K562 (cell line): ENCODE results near the gene HELZ2. TPM values are rescaled to one million over a fixed set of nuclear protein-coding genes. Genes with fewer than 3 reads are reported as not detected.
A peak's percentile ranks its signal among the peaks of the same experiment; 100 is the strongest.

Experiments used
- ATAC-seq: fragments of 200-7000 bp; cut with Tn5 transposase; 3 replicates; pipeline ENCODE4 v1.9.1; 2020; ENCODE audit warnings: moderate library complexity
- BruUV-seq: library from RNA; stranded (reverse); fragments of 400-500 nt; replicated peaks from 2 replicates; lab custom pipeline; 2021; lab: Mats Ljungman, UMichigan
- CTCF ChIA-PET: fragments of 300-600 bp; formaldehyde crosslinking; extraction: SDS; loops from one replicate; lab custom pipeline; 2021; ENCODE audit warnings: low intra/inter-chr PET ratio; lab: Yijun Ruan, JAX
- POLR2A ChIA-PET: fragments of 300-600, 350-650 bp; sonication (Branson Sonifier 250); formaldehyde crosslinking; extraction: SDS; loops from one replicate; lab custom pipeline; 2021; ENCODE audit warnings: antibody characterized with exemption, inconsistent platforms; lab: Yijun Ruan, JAX
- DNase-seq, 4 experiments: peaks; one replicate each; pipeline versions ENCODE4 v3.0.0 to v3.0.0-alpha.2; 2011 to 2018; ENCODE audit warnings: low spot score in 3 of 4, mixed read lengths in 3 of 4; ENCODE audit errors: extremely low read depth in 1 of 4
- FAIRE-seq: peaks from 2 replicates; lab custom pipeline; 2011; peaks lifted over from hg19 to GRCh38; lab: Jason Lieb, UNC
- H2AFZ ChIP-seq: 2 replicates; pipeline ENCODE4 v1.6.0; 2011; ENCODE audit warnings: low read depth, low read length, control low read depth, inconsistent platforms
- H3K27ac ChIP-seq: fragments of 200-600 bp; 3 replicates; pipeline ENCODE4 v1.8.0; 2011; ENCODE audit warnings: low read depth, mild to moderate bottlenecking, control low read depth, inconsistent platforms, low read length, moderate library complexity, mixed read lengths; ENCODE audit errors: extremely low read depth
- H3K27me3 ChIP-seq, 2 experiments: fragments of 300-600 bp in 1 of 2; 2 replicates in 1 of 2; 3 replicates in 1 of 2; pipeline versions ENCODE4 v1.6.0 to v1.8.0; 2011; ENCODE audit warnings: inconsistent platforms in 2 of 2, low read length in 2 of 2, mild to moderate bottlenecking in 1 of 2, mixed read lengths in 1 of 2, moderate library complexity in 1 of 2; ENCODE audit not compliant: control insufficient read depth in 2 of 2, insufficient read depth in 2 of 2
- H3K36me3 ChIP-seq: fragments of 300-600 bp; 3 replicates; pipeline ENCODE4 v1.8.0; 2011; ENCODE audit warnings: mild to moderate bottlenecking, low read length, inconsistent platforms; ENCODE audit not compliant: control insufficient read depth, insufficient read depth
- H3K4me1 ChIP-seq, 2 experiments: fragments of 200-600 bp in 1 of 2; replicated peaks in 1 of 2; 2 replicates in 1 of 2; 3 replicates in 1 of 2; pipeline versions ENCODE4 v1.5.1 to v1.8.0; 2011; ENCODE audit warnings: inconsistent platforms in 2 of 2, low read length in 2 of 2, mild to moderate bottlenecking in 1 of 2, mixed read lengths in 1 of 2, moderate library complexity in 1 of 2; ENCODE audit not compliant: control insufficient read depth in 2 of 2, insufficient read depth in 2 of 2
- H3K4me2 ChIP-seq: 2 replicates; pipeline ENCODE4 v1.6.1; 2011; ENCODE audit warnings: low read length, control low read depth, inconsistent platforms, mixed read lengths; ENCODE audit not compliant: insufficient read depth
- H3K4me3 ChIP-seq: fragments of 200-600 bp; sonication (generic), shearing (Covaris generic); 2 replicates; pipeline ENCODE4 v1.5.1; 2016; ENCODE audit warnings: control low read depth, inconsistent platforms
- H3K79me2 ChIP-seq: fragments of 200-600 bp; 3 replicates; pipeline ENCODE4 v1.8.0; 2011; ENCODE audit warnings: low read length, inconsistent platforms; ENCODE audit not compliant: control insufficient read depth, insufficient read depth
- H3K9ac ChIP-seq, 2 experiments: 2 replicates each; pipeline versions ENCODE4 v1.6.0 to v1.6.1; 2011; ENCODE audit warnings: low read depth in 2 of 2, low read length in 2 of 2, control low read depth in 1 of 2, inconsistent platforms in 1 of 2, mild to moderate bottlenecking in 1 of 2, mixed read lengths in 1 of 2; ENCODE audit not compliant: insufficient read depth in 1 of 2
- H3K9me1 ChIP-seq: one replicate; pipeline ENCODE4 v1.6.0; 2011; ENCODE audit warnings: inconsistent platforms, mild to moderate bottlenecking, low read length, moderate library complexity; ENCODE audit not compliant: control insufficient read depth, insufficient read depth
- H3K9me3 ChIP-seq: replicated peaks from 2 replicates; pipeline ENCODE4 v1.5.1; 2011; ENCODE audit warnings: low read depth, low read length, inconsistent platforms; ENCODE audit not compliant: control insufficient read depth, insufficient read depth
- H4K20me1 ChIP-seq: replicated peaks from 2 replicates; pipeline ENCODE4 v1.6.1; 2011; ENCODE audit warnings: low read length, inconsistent platforms, mixed read lengths; ENCODE audit not compliant: control insufficient read depth, insufficient read depth
- E2F6 ChIP-seq, 2 experiments: IDR thresholded peaks; 2 replicates each; pipeline ENCODE4 v1.6.1; 2011; ENCODE audit warnings: borderline replicate concordance in 1 of 2, control low read depth in 1 of 2, low read depth in 1 of 2, low read length in 1 of 2, mild to moderate bottlenecking in 1 of 2, mixed read lengths in 1 of 2, moderate library complexity in 1 of 2; ENCODE audit not compliant: insufficient read depth in 1 of 2, insufficient read length in 1 of 2, poor library complexity in 1 of 2, severe bottlenecking in 1 of 2; ENCODE audit errors: extremely low read depth in 1 of 2
- SRSF1 ChIP-seq: fragments of 200-400 bp; formaldehyde crosslinking; IDR thresholded peaks from 2 replicates; pipeline ENCODE4 v1.6.1; 2017; ENCODE audit warnings: mild to moderate bottlenecking, low read depth, low read length, moderate library complexity
- ZNF121 ChIP-seq: sonication (generic); formaldehyde crosslinking; conservative IDR thresholded peaks from 2 replicates; pipeline ENCODE4 v1.8.0; 2022; ENCODE audit warnings: missing genetic modification reagents
- WGBS: fragments of 100-300 bp; shearing (Covaris generic); methylation state at CpG from one replicate; pipeline ENCODE4 v1.1.6; 2016; ENCODE audit warnings: low coverage, mixed read lengths; ENCODE audit not compliant: insufficient coverage; ENCODE audit errors: missing lambda C conversion rate; 5-methylcytosine and 5-hydroxymethylcytosine counted together
- in situ Hi-C: fragments of 300-500 bp; cut with MboI; formaldehyde crosslinking; loops from 4 replicates; pipeline ENCODE4 v1.15.0; 2018; ENCODE audit warnings: inconsistent platforms, mixed read lengths
- intact Hi-C: fragments of 100-400 bp; cut with micrococcal nuclease; formaldehyde crosslinking; loops from 2 replicates; pipeline ENCODE4 v1.14.2; 2022
- polyA plus RNA-seq, 8 experiments: library from polyadenylated mRNA; depleted of rRNA in 4 of 8; stranded (reverse) in 5 of 8; unstranded in 3 of 8; fragments of >200 nt; fragmentation: Nextera tagmentation in 2 of 8; fragmentation: Illumina TruSeq in 1 of 8; extraction: Ambion mirVana in 2 of 8; extraction: Trizol in 1 of 8; gene quantifications; 2 replicates each; pipeline versions ENCODE4 v1.2.1 to v1.2.3, GENCODE V29; 2011 to 2014; ENCODE audit warnings: inconsistent platforms in 1 of 8, missing spikeins in 1 of 8
- total RNA-seq, 7 experiments: library from RNA; depleted of rRNA in 6 of 7; stranded (reverse); fragments of >200 nt in 6 of 7; fragmentation: Illumina TruSeq in 2 of 7; extraction: Trizol in 2 of 7; gene quantifications; 2 replicates each; pipeline versions ENCODE4 v1.2.1 to v1.2.3, GENCODE V29; 2011 to 2021; ENCODE audit warnings: low replicate concordance in 1 of 7
- TF ChIP-seq, protein P1 (sequence below): sonication (generic); formaldehyde crosslinking; IDR thresholded peaks from 2 replicates; pipeline ENCODE4 v1.9.0; 2022; ENCODE audit warnings: mild to moderate bottlenecking, missing genetic modification reagents

HELZ2 gene
- total and polyA plus RNA-seq, 9 of the 15 experiments (the other 6 are each of a cell fraction or from before 2014, with no cell fraction given): 0.03 to 7.8 (median 2.9) TPM; not detected in 1

DNA sequence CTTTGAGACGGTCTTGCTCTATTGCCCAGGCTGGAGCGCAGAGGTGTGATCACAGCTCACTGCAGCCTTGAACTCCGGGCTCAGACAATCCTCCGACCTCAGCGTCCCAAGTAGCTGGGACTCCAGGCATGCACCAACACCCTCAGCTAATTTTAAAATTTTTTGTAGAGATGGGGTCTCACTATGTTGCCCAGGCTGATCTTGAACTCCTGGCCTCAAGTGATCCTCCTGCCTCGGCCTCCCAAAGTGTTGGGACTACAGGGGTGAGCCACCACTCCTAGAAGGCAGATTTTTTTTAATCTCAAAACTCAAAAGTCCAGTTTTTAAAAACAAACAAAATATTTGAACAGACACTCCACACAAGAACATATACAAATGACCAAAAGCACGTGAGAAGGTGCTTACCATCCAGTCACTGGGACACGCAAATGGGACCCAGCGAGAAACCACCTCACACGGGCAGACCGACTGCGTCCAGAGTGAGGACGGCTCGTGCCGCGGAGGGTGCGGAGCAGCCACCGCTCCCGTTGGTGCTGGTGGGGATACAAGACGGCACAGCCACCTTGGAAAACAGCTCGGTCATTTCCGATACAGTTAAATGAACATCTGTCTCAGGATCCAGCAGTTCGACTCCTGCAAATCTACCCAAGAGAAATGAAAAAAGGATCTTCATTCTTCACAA lies 8.5 kb upstream of the HELZ2 start:
- Histone ChIP-seq H3K4me3 (no peak overlapping the region), H3K4me2 (peak overlapping the region; percentile 29; the same call in 1 of the 2 replicates), H3K79me2 (no peaks in the 10 kb centered on the region), H3K27ac (no peak overlapping the region), H3K36me3 (no peaks in the 10 kb centered on the region), H3K9me3 (no peaks in the 10 kb centered on the region), H4K20me1 (no peaks in the 10 kb centered on the region), H3K27me3 (peaks cover 0 to 14% of the 10 kb centered on the region in 2 experiments; a peak in 2 of 5 replicates), H3K4me1 (peaks cover 4 to 27% of the 10 kb centered on the region in 2 experiments; a peak in 4 of 5 replicates), H2AFZ (peak overlapping the region; percentile 84), H3K9ac (peak overlapping the region; percentile 23 to 65; a peak in 1 of 4 replicates), H3K9me1 (no peaks in the 10 kb centered on the region)
- WGBS: 71% methylated on average over 22 of the region's 23 CpGs
- peak; percentile 71 for TF ChIP-seq ZNF121 (CRISPR knock-in tag)
- TF ChIP-seq SRSF1: no peak
- TF ChIP-seq, protein P1, sequence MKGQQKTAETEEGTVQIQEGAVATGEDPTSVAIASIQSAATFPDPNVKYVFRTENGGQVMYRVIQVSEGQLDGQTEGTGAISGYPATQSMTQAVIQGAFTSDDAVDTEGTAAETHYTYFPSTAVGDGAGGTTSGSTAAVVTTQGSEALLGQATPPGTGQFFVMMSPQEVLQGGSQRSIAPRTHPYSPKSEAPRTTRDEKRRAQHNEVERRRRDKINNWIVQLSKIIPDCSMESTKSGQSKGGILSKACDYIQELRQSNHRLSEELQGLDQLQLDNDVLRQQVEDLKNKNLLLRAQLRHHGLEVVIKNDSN: no peak
- no peak for TF ChIP-seq E2F6 (IDR thresholded peaks at IDR 0.05; ENCODE audit: borderline replicate concordance in 1 of 2, extremely low read depth in 1 of 2, insufficient read depth in 1 of 2, insufficient read length in 1 of 2, low read depth in 1 of 2, low read length in 1 of 2, poor library complexity in 1 of 2, severe bottlenecking in 1 of 2)
- no TSS peak for BruUV-seq
- intact Hi-C loops (no loop called here), in situ Hi-C loops (no loop called here)
- POLR2A ChIA-PET: interaction anchor here (1.3 to 1.4 kb wide), 2 partner anchors 9 to 13 kb away, joined by 3 to 7 read pairs; no protein-coding TSS in a partner anchor
- no peak for ATAC-seq
- CTCF ChIA-PET: interaction anchor here (0.7 kb wide), 1 partner anchor 106 kb away, joined by 3 read pairs; no protein-coding TSS in a partner anchor
- no peak for FAIRE-seq
- DNase-seq: no peak
